Hair follicle dermal papilla cell (primary cell): ENCODE measurements around the gene FUS. TPM values are rescaled to one million over a fixed set of nuclear protein-coding genes. Genes with fewer than 3 reads are reported as not detected.

Experiments
- small RNA-seq: library from RNA; depleted of rRNA; stranded (forward); fragments of <200 nt; gene quantifications from one replicate; pipeline ENCODE3, GENCODE V24; 2012
- total RNA-seq: library from RNA; depleted of rRNA; stranded (reverse); fragments of >200 nt; gene quantifications from 2 replicates; pipeline ENCODE4 v1.2.3, GENCODE V29; 2012

Gene FUS
- 49.4 and 53.2 TPM in 2 replicates for total RNA-seq

GRCh38 chr16:31179747-31180459, at the start of gene FUS:
FUS (plus strand) TSS chr16:31180139; CDS start chr16:31180215, 76 bp downstream.

GRCh38 chr16:31135535-31136286, 44.2 kb upstream of the FUS start, which contains the start of gene PRSS8:
PRSS8 (minus strand) TSS chr16:31135727; CDS start chr16:31135498, 229 bp downstream.

GRCh38 chr16:31149894-31150890, 29.7 kb upstream of the FUS start, which contains the start of gene PRSS36:
PRSS36 (minus strand) TSS chr16:31150066; CDS start chr16:31150035, 31 bp downstream.

GRCh38 chr16:31202414-31203375, 22.8 kb downstream of the FUS start, which contains the start of gene PYCARD:
PYCARD (minus strand) TSS chr16:31202760; CDS start chr16:31202690, 70 bp downstream.

GRCh38 chr16:31213877-31214707, 34.2 kb downstream of the FUS start, which contains the start of gene TRIM72:
TRIM72 (plus strand) TSS chr16:31214119; CDS start chr16:31214739, 620 bp downstream.

GRCh38 chr16:31216422-31217135, 36.6 kb downstream of the FUS start, which contains the start of gene PYDC1:
PYDC1 (minus strand) TSS chr16:31217135; CDS start chr16:31217028, 107 bp downstream.

Small RNA genes within 50 kb of the gene (small RNA-seq; reads per million reads assigned to genes)
- gene AC009088.4 (not detected), gene NDUFA3P6 (not detected)

Other genes starting within 250 kb of the FUS start
- 34.2 and 43.0 TPM in 2 replicates for gene ORAI3, start 231.1 kb upstream of the FUS start, total RNA-seq
- gene SETD1A, start 222.4 kb upstream of the FUS start, total RNA-seq = 2.7 and 8.1 TPM in 2 replicates
- 52.1 and 60.4 TPM in 2 replicates for gene HSD3B7, start 194.9 kb upstream of the FUS start, total RNA-seq
- gene STX1B, start 169.5 kb upstream of the FUS start, total RNA-seq = 0.97 and 2.3 TPM in 2 replicates
- gene STX4, start 146.6 kb upstream of the FUS start, total RNA-seq = 17.4 and 22.0 TPM in 2 replicates
- gene ZNF668, start 105.9 kb upstream of the FUS start, total RNA-seq = 31.3 and 34.0 TPM in 2 replicates
- gene ZNF646, start 105.7 kb upstream of the FUS start, total RNA-seq = 19.6 and 20.4 TPM in 2 replicates
- 4.2 and 5.5 TPM in 2 replicates for gene PRSS53, start 91.2 kb upstream of the FUS start, total RNA-seq
- gene VKORC1, start 85.3 kb upstream of the FUS start, total RNA-seq = 105 and 137 TPM in 2 replicates
- gene BCKDK, start 71.8 kb upstream of the FUS start, total RNA-seq = 34.4 and 36.1 TPM in 2 replicates
- 33.2 and 35.9 TPM in 2 replicates for gene KAT8, start 62.5 kb upstream of the FUS start, total RNA-seq
- gene PRSS8, start 44.4 kb upstream of the FUS start, total RNA-seq = 0.16 TPM in 1 of 2 replicates, not detected in the other
- gene PRSS36, start 30.1 kb upstream of the FUS start, total RNA-seq = 2.1 TPM in 1 of 2 replicates, not detected in the other
- 29.9 and 39.4 TPM in 2 replicates for gene PYCARD, start 22.6 kb downstream of the FUS start, total RNA-seq
- not detected in 2 replicates for gene TRIM72, start 34.0 kb downstream of the FUS start, total RNA-seq
- gene PYDC1, start 37.0 kb downstream of the FUS start, total RNA-seq = not detected in 2 replicates
- gene ITGAM, start 79.8 kb downstream of the FUS start, total RNA-seq = not detected in 2 replicates
- gene ITGAX, start 175.0 kb downstream of the FUS start, total RNA-seq = not detected in 2 replicates
- not detected in 2 replicates for gene ITGAD, start 213.2 kb downstream of the FUS start, total RNA-seq
- not detected in 2 replicates for gene COX6A2, start 248.2 kb downstream of the FUS start, total RNA-seq